Measurements from ENCODE around the gene TTC7B.

DNA sequence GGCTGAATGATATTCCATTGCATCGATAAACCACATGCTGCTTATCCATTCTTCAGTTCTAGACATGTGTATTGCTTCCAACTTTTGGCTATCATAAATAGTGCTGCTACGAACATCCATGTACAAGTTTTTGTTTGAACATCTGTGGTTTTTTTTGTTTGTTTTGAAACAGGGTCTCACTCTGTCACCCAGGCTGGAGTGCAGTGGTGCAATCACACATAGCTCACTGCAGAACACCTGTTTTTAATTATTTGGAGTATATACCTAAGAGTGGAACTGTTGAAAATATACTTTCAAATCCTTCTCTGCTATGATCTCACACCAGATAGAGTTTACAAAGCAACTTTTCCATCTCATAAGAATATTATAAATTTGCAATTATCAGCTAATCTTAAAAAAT is 124.2 kb downstream of the TTC7B start:
- TF ChIP-seq ZNF384 (IDR thresholded peaks at IDR 0.05; ENCODE audit: low read depth, low read length) (no peak), MYC (IDR thresholded peaks at IDR 0.05; ENCODE audit: low read depth, low read length) (no peak), MYC (CRISPR knock-in tag; IDR thresholded peaks at IDR 0.05; ENCODE audit: borderline replicate concordance, low read depth) (no peak), E2F3 (CRISPR knock-in tag; IDR thresholded peaks at IDR 0.05) (no peak), ZNF165 (CRISPR knock-in tag; IDR thresholded peaks at IDR 0.05; ENCODE audit: borderline replicate concordance) (no peak)

All from K562 (cell line).